Activated T-cell treated with anti-CD3 and anti-CD28 coated beads, Interleukin-2, amount 50 U/mL, for 72 hours (primary cell): ENCODE measurements around the gene SLC4A2. TPM values are rescaled to one million over a fixed set of nuclear protein-coding genes. Genes with fewer than 3 reads are reported as not detected.

Experiments
- total RNA-seq, 2 donors: library from RNA; stranded (reverse); gene quantifications; one replicate each; pipeline ENCODE4 v1.2.3, GENCODE V29; 2022

Gene SLC4A2
- total RNA-seq, 2 donors from 2014 or later: 73.7 to 75.6 TPM

Other genes with a start within 250 kb of the SLC4A2 start
- gene AOC1, start 207.1 kb upstream of the SLC4A2 start, total RNA-seq: not detected
- under 1 TPM; 0.72 to 0.77 TPM for gene KCNH2, start 81.3 kb upstream of the SLC4A2 start, total RNA-seq
- 1 to 10 TPM; 6.8 to 8.1 TPM for gene NOS3, start 68.6 kb upstream of the SLC4A2 start, total RNA-seq
- gene ATG9B, start 35.1 kb upstream of the SLC4A2 start, total RNA-seq: 10 to 100 TPM in 1 of 2 donors, 1 to 10 TPM in 1; 9.0 to 10.1 TPM
- 10 to 100 TPM; 46.6 to 49.6 TPM for gene ABCB8, start 31.1 kb upstream of the SLC4A2 start, total RNA-seq
- gene ASIC3, start 11.1 kb upstream of the SLC4A2 start, total RNA-seq: 10 to 100 TPM; 14.4 to 15.7 TPM
- gene CDK5, start 1.7 kb upstream of the SLC4A2 start, total RNA-seq: 10 to 100 TPM in 1 of 2 donors, 1 to 10 TPM in 1; 9.4 to 11.6 TPM
- gene FASTK, start 21.2 kb downstream of the SLC4A2 start, total RNA-seq: 10 to 100 TPM; 55.4 to 59.8 TPM
- gene TMUB1, start 23.9 kb downstream of the SLC4A2 start, total RNA-seq: 10 to 100 TPM; 67.3 to 68.5 TPM
- 10 to 100 TPM; 26.9 to 28.4 TPM for gene AGAP3, start 26.9 kb downstream of the SLC4A2 start, total RNA-seq
- not detected for gene GBX1, start 108.1 kb downstream of the SLC4A2 start, total RNA-seq
- not detected for gene ASB10, start 127.7 kb downstream of the SLC4A2 start, total RNA-seq
- gene H2BK1, start 150.9 kb downstream of the SLC4A2 start, total RNA-seq: 1 to 10 TPM; 3.4 to 4.4 TPM
- gene ABCF2, start 167.6 kb downstream of the SLC4A2 start, total RNA-seq: 10 to 100 TPM; 29.7 to 31.9 TPM
- gene CHPF2, start 172.9 kb downstream of the SLC4A2 start, total RNA-seq: 10 to 100 TPM; 30.3 to 42.1 TPM
- gene SMARCD3, start 189.1 kb downstream of the SLC4A2 start, total RNA-seq: 1 to 10 TPM; 6.5 to 8.2 TPM